ENCODE data around the gene MAP1LC3B2. TPM values are rescaled to one million over a fixed set of nuclear protein-coding genes. Genes with fewer than 3 reads are reported as not detected.

MAP1LC3B2 gene
- total RNA-seq, 1 donor = 1.1 TPM

- Histone ChIP-seq H3K27me3 (ENCODE audit: insufficient read depth, low read length) (no peaks in the 10 kb centered on the region), H3K4me3 (ENCODE audit: insufficient read depth, low read length) (no peak overlapping the region), H3K36me3 (ENCODE audit: insufficient read depth, low read length) (no peaks in the 10 kb centered on the region), H3K4me1 (ENCODE audit: insufficient read depth, low read length) (peaks cover 2% of the 10 kb centered on the region), H3K27ac (ENCODE audit: low read depth, low read length) (no peak overlapping the region), H3K9me3 (ENCODE audit: low read depth, low read length) (no peaks in the 10 kb centered on the region), H4K20me1 (ENCODE audit: insufficient read depth, low read length) (no peaks in the 10 kb centered on the region), H3K79me2 (ENCODE audit: insufficient read depth, low read length) (no peaks in the 10 kb centered on the region), H2AFZ (ENCODE audit: low read length) (no peak overlapping the region), H3K4me2 (ENCODE audit: insufficient read depth, low read length) (no peak overlapping the region)
- no peak for DNase-seq (ENCODE audit: insufficient read length, low spot score, missing footprints)
- TF ChIP-seq CTCF (IDR thresholded peaks at IDR 0.05; ENCODE audit: extremely low read depth, low read depth, low read length) = no peak
Measured at GRCh38 chr12:116578051-116578450, 18.9 kb downstream of the MAP1LC3B2 start.

GRCh38 chr12:116582610-116583009 lies 23.4 kb downstream of the MAP1LC3B2 start:
- Histone ChIP-seq H3K27ac (ENCODE audit: low read depth, low read length) (no peak overlapping the region), H4K20me1 (ENCODE audit: insufficient read depth, low read length) (no peaks in the 10 kb centered on the region), H3K4me3 (ENCODE audit: insufficient read depth, low read length) (no peak overlapping the region), H3K4me2 (ENCODE audit: insufficient read depth, low read length) (peak overlapping the region; percentile 40), H3K9me3 (ENCODE audit: low read depth, low read length) (peaks cover 5% of the 10 kb centered on the region), H3K36me3 (ENCODE audit: insufficient read depth, low read length) (no peaks in the 10 kb centered on the region), H3K4me1 (ENCODE audit: insufficient read depth, low read length) (peaks cover 2% of the 10 kb centered on the region), H3K79me2 (ENCODE audit: insufficient read depth, low read length) (no peaks in the 10 kb centered on the region), H2AFZ (ENCODE audit: low read length) (no peak overlapping the region), H3K27me3 (ENCODE audit: insufficient read depth, low read length) (no peaks in the 10 kb centered on the region)
- no peak for TF ChIP-seq CTCF (IDR thresholded peaks at IDR 0.05; ENCODE audit: extremely low read depth, low read depth, low read length)
- DNase-seq (ENCODE audit: insufficient read length, low spot score, missing footprints) = peak; percentile 92

GRCh38 chr12:116583129-116583694 lies 24.0 kb downstream of the MAP1LC3B2 start:
- no peak overlapping the region for H3K27ac ChIP-seq (ENCODE audit: low read depth, low read length)
- H2AFZ ChIP-seq (ENCODE audit: low read length) = no peak overlapping the region
- no peaks in the 10 kb centered on the region for H3K79me2 ChIP-seq (ENCODE audit: insufficient read depth, low read length)
- no peak for TF ChIP-seq CTCF (IDR thresholded peaks at IDR 0.05; ENCODE audit: extremely low read depth, low read depth, low read length)
- no peak overlapping the region for H3K4me3 ChIP-seq (ENCODE audit: insufficient read depth, low read length)
- no peaks in the 10 kb centered on the region for H3K27me3 ChIP-seq (ENCODE audit: insufficient read depth, low read length)
- H4K20me1 ChIP-seq (ENCODE audit: insufficient read depth, low read length) = no peaks in the 10 kb centered on the region
- H3K36me3 ChIP-seq (ENCODE audit: insufficient read depth, low read length) = no peaks in the 10 kb centered on the region
- H3K9me3 ChIP-seq (ENCODE audit: low read depth, low read length) = peaks cover 5% of the 10 kb centered on the region
- no peak overlapping the region for H3K4me2 ChIP-seq (ENCODE audit: insufficient read depth, low read length)
- no peak for DNase-seq (ENCODE audit: insufficient read length, low spot score, missing footprints)
- peaks cover 2% of the 10 kb centered on the region for H3K4me1 ChIP-seq (ENCODE audit: insufficient read depth, low read length)

- Histone ChIP-seq H3K36me3 (ENCODE audit: insufficient read depth, low read length) (no peaks in the 10 kb centered on the region), H3K9me3 (ENCODE audit: low read depth, low read length) (peaks cover 5% of the 10 kb centered on the region), H3K27ac (ENCODE audit: low read depth, low read length) (no peak overlapping the region), H3K4me1 (ENCODE audit: insufficient read depth, low read length) (peaks cover 9% of the 10 kb centered on the region), H3K4me2 (ENCODE audit: insufficient read depth, low read length) (no peak overlapping the region), H2AFZ (ENCODE audit: low read length) (no peak overlapping the region), H3K27me3 (ENCODE audit: insufficient read depth, low read length) (no peaks in the 10 kb centered on the region), H3K79me2 (ENCODE audit: insufficient read depth, low read length) (no peaks in the 10 kb centered on the region), H3K4me3 (ENCODE audit: insufficient read depth, low read length) (no peak overlapping the region), H4K20me1 (ENCODE audit: insufficient read depth, low read length) (no peaks in the 10 kb centered on the region)
- DNase-seq (ENCODE audit: insufficient read length, low spot score, missing footprints) = no peak
- TF ChIP-seq CTCF (IDR thresholded peaks at IDR 0.05; ENCODE audit: extremely low read depth, low read depth, low read length) = no peak
Measured at GRCh38 chr12:116587270-116587669, 28.1 kb downstream of the MAP1LC3B2 start.
